ENCODE data around the gene CHAF1A.

Gene CHAF1A

GRCh38 chr19:4457654-4458395 lies 55.4 kb downstream of the CHAF1A start, which contains the start of gene UBXN6:
Gene UBXN6, minus strand, starts transcription at chr19:4457794. Its CDS starts 97 bp downstream, at chr19:4457697.
- peak; percentile 99 for DNase-seq

- no peak for DNase-seq
Measured at GRCh38 chr19:4464815-4465581, 62.6 kb downstream of the CHAF1A start.

GRCh38 chr19:4467835-4468234 lies 65.4 kb downstream of the CHAF1A start:
- DNase-seq, result no peak

- peak; percentile 100 for DNase-seq
Measured at GRCh38 chr19:4471403-4472173, 69.1 kb downstream of the CHAF1A start.

- DNase-seq, result peak; percentile 44
Measured at GRCh38 chr19:4472174-4472974, 69.9 kb downstream of the CHAF1A start, which contains the start of gene HDGFL2. Gene HDGFL2, plus strand, starts transcription at chr19:4472297. Its CDS starts 54 bp downstream, at chr19:4472351.

- DNase-seq, result no peak
Measured at GRCh38 chr19:4473011-4473762, 70.7 kb downstream of the CHAF1A start.

- no peak for DNase-seq
Measured at GRCh38 chr19:4473763-4474513, 71.5 kb downstream of the CHAF1A start.

- DNase-seq, result peak; percentile 46
Measured at GRCh38 chr19:4474514-4475022, 72.1 kb downstream of the CHAF1A start.

- no peak for DNase-seq
Measured at GRCh38 chr19:4477034-4477801, 74.8 kb downstream of the CHAF1A start.

- DNase-seq, result no peak
Measured at GRCh38 chr19:4482721-4483364, 80.4 kb downstream of the CHAF1A start.

GRCh38 chr19:4483385-4483784 lies 80.9 kb downstream of the CHAF1A start:
- no peak for DNase-seq

- DNase-seq, result no peak
Measured at GRCh38 chr19:4487572-4487971, 85.1 kb downstream of the CHAF1A start.

- DNase-seq, result no peak
Measured at GRCh38 chr19:4488496-4488895, 86.1 kb downstream of the CHAF1A start.

- no peak for DNase-seq
Measured at GRCh38 chr19:4491446-4491845, 89.0 kb downstream of the CHAF1A start.

GRCh38 chr19:4492337-4493103 lies 90.1 kb downstream of the CHAF1A start:
- DNase-seq, result no peak

Measured in NCI-H69 (cell line).